Measurements from ENCODE around the gene ARID1B. TPM values are rescaled to one million over a fixed set of nuclear protein-coding genes. Genes with fewer than 3 reads are reported as not detected.
"Not testable (repeated sequence)": the region's sequence is repeated elsewhere in the genome, so short reads cannot be mapped to it uniquely, and the experiment has no call there.

ARID1B gene
- polyA plus RNA-seq, 4 donors, result 57.0 to 87.6 (median 71.7) TPM

- no peak for DNase-seq (ENCODE audit: low read depth in 4 of 4, low spot score in 3 of 4)
Observed at GRCh38 chr6:157034436-157035230, 257.5 kb downstream of the ARID1B start.

GRCh38 chr6:157035546-157035945 lies 258.4 kb downstream of the ARID1B start:
- no peak for DNase-seq (ENCODE audit: low read depth in 4 of 4, low spot score in 3 of 4)

GRCh38 chr6:157036245-157036711 lies 259.1 kb downstream of the ARID1B start:
- no peak for DNase-seq (ENCODE audit: low read depth in 4 of 4, low spot score in 3 of 4)

GRCh38 chr6:157037165-157037564 lies 260.0 kb downstream of the ARID1B start:
- peak in 1 of 4 donors; percentile 53 for DNase-seq (ENCODE audit: low read depth in 4 of 4, low spot score in 3 of 4)

- DNase-seq (ENCODE audit: low read depth in 4 of 4, low spot score in 3 of 4), result no peak
Observed at GRCh38 chr6:157038610-157039009, 261.4 kb downstream of the ARID1B start.

GRCh38 chr6:157039639-157040038 lies 262.5 kb downstream of the ARID1B start:
- DNase-seq (ENCODE audit: low read depth in 4 of 4, low spot score in 3 of 4), result not testable (repeated sequence)

GRCh38 chr6:157040191-157040590 lies 263.0 kb downstream of the ARID1B start:
- DNase-seq (ENCODE audit: low read depth in 4 of 4, low spot score in 3 of 4), result no peak

- no peak for DNase-seq (ENCODE audit: low read depth in 4 of 4, low spot score in 3 of 4)
Observed at GRCh38 chr6:157045831-157046454, 268.8 kb downstream of the ARID1B start.

- no peak for DNase-seq (ENCODE audit: low read depth in 4 of 4, low spot score in 3 of 4)
Observed at GRCh38 chr6:157046776-157047175, 269.6 kb downstream of the ARID1B start.

- DNase-seq (ENCODE audit: low read depth in 4 of 4, low spot score in 3 of 4), result no peak
Observed at GRCh38 chr6:157047328-157047727, 270.1 kb downstream of the ARID1B start.

GRCh38 chr6:157047951-157048350 lies 270.8 kb downstream of the ARID1B start:
- DNase-seq (ENCODE audit: low read depth in 4 of 4, low spot score in 3 of 4), result no peak

GRCh38 chr6:157049133-157049532 lies 272.0 kb downstream of the ARID1B start:
- no peak for DNase-seq (ENCODE audit: low read depth in 4 of 4, low spot score in 3 of 4)

GRCh38 chr6:157050537-157051265 lies 273.5 kb downstream of the ARID1B start:
- no peak for DNase-seq (ENCODE audit: low read depth in 4 of 4, low spot score in 3 of 4)

- no peak for DNase-seq (ENCODE audit: low read depth in 4 of 4, low spot score in 3 of 4)
Observed at GRCh38 chr6:157054531-157054979, 277.4 kb downstream of the ARID1B start.

- DNase-seq (ENCODE audit: low read depth in 4 of 4, low spot score in 3 of 4), result no peak
Observed at GRCh38 chr6:157055863-157056262, 278.7 kb downstream of the ARID1B start.

- no peak for DNase-seq (ENCODE audit: low read depth in 4 of 4, low spot score in 3 of 4)
Observed at GRCh38 chr6:157056275-157056674, 279.1 kb downstream of the ARID1B start.

GRCh38 chr6:157058574-157058973 lies 281.4 kb downstream of the ARID1B start:
- no peak for DNase-seq (ENCODE audit: low read depth in 4 of 4, low spot score in 3 of 4)

- no peak for DNase-seq (ENCODE audit: low read depth in 4 of 4, low spot score in 3 of 4)
Observed at GRCh38 chr6:157059781-157060180, 282.6 kb downstream of the ARID1B start.

GRCh38 chr6:157060440-157060952 lies 283.3 kb downstream of the ARID1B start:
- DNase-seq (ENCODE audit: low read depth in 4 of 4, low spot score in 3 of 4), result no peak

GRCh38 chr6:157061770-157062594 lies 284.8 kb downstream of the ARID1B start:
- no peak for DNase-seq (ENCODE audit: low read depth in 4 of 4, low spot score in 3 of 4)
